Renal cortex interstitium (tissue), 11 donors: Measurements from ENCODE around the gene WDR82. TPM values are rescaled to one million over a fixed set of nuclear protein-coding genes. Genes with fewer than 3 reads are reported as not detected.
"Not testable (repeated sequence)": the region's sequence is repeated elsewhere in the genome, so short reads cannot be mapped to it uniquely, and the experiment has no call there.

ENCODE experiments used
- DNase-seq, 11 donors: peaks; one replicate each; pipeline ENCODE4 v3.0.0-alpha.2; 2013; ENCODE audit warnings: low read depth in 9 of 11, low spot score in 4 of 11; ENCODE audit errors: extremely low read depth in 1 of 11
- polyA plus RNA-seq, 3 donors: library from polyadenylated mRNA; unstranded; fragments of 120-200 nt; gene quantifications; one replicate each; pipeline ENCODE4 v1.2.1, GENCODE V29; 2013; ENCODE audit not compliant: insufficient read length in 3 of 3

The WDR82 gene
- polyA plus RNA-seq, 3 donors, result 88.4 to 112 (median 110) TPM

DNA sequence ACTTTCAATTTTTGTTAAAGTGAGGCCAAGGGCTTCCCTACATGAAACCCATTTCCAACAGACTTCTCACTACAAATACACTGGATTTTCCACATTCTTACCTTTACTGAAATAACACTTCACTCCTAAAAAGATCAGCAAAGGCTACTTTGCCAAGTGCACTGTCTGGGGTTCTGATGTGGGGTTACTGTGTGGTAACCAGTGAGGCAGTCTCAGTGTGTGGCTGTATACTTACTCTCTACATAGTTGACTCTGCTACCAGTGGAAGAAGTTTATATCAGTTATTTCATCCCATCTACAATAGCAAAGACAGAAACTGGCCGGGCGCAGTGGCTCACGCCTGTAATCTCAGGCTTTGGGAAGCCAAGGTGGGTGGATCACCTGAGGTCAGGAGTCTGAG, 5.6 kb downstream of the WDR82 start:
- DNase-seq, result no peak

DNA sequence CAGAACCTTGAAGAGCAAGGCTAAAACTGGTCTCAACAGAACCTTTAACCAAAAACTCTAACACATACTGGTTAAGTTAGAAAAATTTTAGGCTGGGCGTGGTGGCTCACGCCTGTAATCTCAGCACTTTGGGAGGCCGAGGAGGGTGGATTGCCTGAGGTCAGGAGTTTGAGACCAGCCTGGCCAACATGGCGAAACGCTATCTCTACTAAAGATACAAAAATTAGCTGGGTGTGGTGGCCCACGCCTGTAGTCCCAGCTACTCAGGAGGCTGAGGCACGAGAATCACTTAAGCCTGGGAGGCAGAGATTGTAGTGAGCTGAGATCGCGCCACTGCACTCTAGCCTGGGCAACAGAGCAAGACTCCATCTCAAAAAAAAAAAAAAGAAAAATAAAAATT, 6.3 kb downstream of the WDR82 start:
- DNase-seq, result not testable (repeated sequence)

DNA sequence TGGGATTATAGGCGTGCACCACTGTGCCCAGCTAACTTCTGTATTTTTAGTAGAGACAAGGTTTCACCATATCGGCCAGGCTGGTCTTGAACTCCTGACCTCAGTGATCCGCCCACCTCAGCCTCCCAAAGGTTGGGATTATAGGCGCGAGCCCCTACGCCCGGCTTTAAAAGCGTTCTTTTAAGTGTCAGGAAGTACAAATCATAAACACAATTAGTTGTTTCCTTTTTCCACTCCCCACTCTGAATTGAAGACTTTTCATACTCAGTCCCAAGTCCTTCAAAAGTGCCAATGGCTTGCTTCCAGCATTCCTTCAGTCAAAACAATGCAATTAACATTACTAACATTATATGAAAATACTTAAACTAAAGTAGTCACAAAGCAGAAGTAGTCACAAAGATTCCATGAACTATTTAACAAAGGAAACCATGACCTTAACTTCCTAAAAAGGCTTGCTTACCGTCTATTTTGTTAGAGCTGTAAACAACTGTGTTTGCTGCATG, 8.1 kb downstream of the WDR82 start:
- DNase-seq, result no peak

DNA sequence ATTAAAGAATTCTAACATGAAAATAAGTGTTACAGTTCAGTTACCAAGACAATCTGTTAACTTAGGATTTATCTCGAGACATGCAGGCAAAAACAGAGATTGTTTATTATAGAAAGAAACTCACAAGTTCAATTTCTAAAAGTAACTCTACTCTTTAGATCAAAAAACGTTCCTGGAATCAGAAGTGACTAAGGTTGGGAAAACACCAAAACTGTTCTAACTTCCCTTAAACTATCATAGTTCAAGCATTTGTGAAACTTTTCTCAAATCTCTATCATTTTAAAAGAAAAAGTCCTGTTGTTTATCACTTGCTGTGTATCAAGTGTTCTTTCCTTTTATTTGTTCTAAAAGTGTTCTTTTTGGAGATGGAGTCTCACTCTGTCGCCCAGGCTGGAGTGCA, 8.7 kb downstream of the WDR82 start:
- DNase-seq, result no peak

DNA sequence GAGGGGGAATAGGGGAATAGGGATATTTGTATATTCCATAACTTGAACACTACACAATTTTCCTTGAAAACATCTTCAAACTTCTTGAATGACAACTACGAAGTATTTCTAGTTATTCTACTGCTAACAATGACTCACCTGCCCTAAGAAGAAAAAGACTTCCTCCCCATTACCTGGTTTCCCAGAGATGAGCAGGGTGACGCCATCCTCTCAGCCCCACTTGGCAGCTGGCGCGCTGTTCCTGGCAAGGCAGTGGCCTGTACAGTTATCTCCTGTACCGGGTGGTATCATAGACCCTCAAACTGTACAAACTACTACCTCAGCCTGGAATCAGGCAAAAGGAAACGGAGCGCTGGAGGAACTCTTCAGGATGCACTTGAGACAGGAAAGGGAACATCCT, 10.4 kb downstream of the WDR82 start:
- DNase-seq, result no peak

DNA sequence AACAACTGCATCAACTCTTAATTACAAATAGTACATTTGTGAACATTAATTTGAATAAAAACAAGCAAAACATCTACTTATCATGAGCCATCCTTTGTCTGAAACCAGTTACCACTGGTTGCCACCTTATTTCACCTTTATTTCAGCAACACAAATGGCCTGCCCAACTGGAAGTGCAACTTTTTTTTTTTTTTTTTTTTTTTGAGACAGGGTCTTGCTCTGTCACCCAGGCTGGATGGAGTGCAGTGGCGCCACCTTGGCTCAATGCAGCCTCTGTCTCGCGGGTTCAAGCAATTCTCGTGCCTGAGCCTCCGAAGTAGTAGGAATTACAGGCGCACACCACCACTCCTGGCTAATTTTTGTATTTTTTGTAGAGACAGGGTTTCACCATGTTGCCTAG, 13.1 kb downstream of the WDR82 start:
- DNase-seq, result no peak

DNA sequence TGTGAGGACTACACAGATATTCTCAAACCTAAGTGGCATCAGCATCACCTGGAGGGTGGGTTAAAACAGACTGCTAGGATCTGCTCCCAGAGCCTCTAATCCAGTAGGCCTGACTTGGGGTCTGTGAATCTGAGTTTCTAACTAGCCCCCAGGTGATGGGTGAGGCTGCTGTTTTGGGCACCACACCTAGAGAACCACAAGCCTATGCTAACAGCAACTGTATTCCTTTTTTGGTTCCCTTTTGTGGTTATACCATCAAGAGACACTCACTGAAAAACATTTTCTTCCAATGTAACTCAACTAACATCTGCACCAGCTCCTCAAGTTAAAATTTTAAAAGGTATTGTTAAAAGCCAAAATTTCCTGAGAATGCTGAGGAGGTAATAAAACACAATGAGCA, 16.0 kb downstream of the WDR82 start:
- DNase-seq, result no peak

DNA sequence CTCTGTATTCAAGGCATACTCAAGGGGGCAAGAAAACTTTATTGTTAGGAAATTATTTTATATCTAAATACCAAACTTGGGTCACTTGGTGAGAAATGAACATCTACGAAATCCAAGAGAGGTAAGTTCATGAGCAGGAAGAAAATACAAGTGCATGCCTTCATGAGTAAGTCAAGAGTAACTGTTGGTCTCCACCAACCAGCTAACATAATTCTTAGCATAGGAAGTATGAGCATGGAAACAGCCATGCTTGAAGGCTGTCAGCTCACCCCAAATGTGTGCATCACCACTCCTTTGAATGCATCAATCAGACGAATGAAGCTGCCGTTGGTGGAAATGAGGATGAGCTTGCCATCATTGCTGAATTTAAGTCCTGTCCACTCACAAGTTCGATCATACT, 19.0 kb downstream of the WDR82 start:
- DNase-seq, result no peak

DNA sequence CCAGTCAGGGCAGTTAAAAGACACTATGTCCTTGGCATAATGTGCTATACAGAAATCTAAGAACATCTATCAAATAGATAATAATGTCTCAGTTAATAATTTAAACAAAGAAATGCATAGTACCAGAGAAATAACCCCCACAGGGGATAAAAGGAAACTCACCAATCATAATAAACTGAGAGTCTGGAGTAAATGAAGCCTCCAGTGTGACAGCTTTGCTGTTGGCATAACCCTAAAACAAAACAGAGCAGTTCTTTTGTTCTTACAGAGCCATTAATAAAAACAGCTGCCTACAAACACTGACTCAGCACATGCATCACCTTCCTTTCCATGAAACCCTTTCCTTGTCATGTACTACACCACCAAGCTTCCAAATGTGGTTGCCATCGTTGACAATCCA, 19.4 kb downstream of the WDR82 start:
- DNase-seq, result no peak

DNA sequence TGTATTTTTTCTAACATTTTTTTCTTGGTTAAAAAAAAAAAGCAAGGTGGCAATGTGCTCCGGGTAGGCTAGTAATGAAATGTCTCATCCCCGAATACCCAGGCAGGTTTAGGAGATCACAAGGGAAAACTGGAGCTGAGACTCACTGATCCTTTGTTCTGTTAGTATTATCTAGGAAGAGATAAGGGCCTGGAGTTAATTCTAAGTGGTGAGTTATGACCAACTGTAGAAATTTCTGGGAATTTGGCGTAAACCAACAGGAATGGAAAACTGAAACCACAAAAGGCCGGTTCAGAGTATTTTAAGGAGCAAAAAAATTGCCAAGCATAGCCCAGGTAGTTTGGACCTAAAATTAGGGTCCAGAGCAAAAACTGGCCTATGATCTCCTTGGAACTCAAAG, 20.5 kb downstream of the WDR82 start:
- no peak for DNase-seq

DNA sequence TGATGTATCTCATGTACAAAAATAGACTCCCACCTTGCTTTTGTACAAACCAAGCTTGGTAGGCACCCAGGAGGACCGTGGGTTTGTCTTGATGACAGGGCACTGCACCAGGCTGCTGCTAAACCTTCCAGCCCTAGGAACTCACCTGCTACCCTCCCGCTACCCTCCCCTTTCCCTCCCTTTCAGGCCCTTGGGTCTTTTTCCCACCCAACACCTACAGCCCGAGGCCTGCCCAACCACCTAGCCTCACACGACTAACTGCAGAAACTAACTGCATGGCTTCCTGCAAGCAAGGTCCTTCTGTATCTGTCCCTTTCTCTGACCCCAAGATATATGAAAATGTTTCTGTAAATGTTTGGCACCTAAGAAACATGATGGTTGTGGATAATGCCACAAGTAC, 21.8 kb downstream of the WDR82 start:
- no peak for DNase-seq

DNA sequence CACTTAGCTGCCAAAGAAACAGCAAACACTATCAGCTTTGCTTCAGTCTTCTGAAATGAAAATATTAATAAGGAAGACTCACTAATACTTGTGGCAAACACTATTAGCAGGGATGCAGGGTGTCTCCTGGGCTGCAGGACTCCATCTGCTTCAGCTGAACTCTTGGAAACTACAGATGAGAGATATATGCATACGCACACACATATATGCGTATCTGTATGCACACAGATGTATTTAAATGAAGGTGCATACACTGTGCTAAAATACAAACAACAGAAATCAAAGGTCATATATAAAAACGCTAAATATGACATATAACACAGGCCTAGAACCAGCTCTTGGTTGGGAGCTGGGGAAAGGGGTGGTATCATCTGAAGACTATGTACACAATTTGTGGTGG, 22.3 kb downstream of the WDR82 start:
- DNase-seq, result no peak

DNA sequence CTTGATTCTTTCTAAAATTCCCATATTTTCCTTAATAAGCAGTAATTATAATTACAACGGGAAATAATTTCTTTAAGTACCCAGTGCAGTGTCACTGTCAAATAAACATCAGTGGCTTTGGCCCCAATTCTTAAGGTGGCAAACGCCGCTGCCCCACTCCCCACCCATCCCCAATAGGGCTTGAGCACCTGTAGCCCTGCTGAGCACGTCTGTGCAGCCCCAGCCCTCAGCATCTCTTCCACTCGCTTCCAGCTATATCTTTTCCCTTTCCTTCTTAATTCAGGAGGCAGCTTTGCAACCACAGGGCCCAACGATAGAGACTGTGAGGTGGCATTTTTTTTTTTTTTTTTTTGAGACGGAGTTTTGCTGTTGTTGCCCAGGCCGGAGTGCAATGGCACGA, 23.8 kb downstream of the WDR82 start:
- DNase-seq, result no peak

DNA sequence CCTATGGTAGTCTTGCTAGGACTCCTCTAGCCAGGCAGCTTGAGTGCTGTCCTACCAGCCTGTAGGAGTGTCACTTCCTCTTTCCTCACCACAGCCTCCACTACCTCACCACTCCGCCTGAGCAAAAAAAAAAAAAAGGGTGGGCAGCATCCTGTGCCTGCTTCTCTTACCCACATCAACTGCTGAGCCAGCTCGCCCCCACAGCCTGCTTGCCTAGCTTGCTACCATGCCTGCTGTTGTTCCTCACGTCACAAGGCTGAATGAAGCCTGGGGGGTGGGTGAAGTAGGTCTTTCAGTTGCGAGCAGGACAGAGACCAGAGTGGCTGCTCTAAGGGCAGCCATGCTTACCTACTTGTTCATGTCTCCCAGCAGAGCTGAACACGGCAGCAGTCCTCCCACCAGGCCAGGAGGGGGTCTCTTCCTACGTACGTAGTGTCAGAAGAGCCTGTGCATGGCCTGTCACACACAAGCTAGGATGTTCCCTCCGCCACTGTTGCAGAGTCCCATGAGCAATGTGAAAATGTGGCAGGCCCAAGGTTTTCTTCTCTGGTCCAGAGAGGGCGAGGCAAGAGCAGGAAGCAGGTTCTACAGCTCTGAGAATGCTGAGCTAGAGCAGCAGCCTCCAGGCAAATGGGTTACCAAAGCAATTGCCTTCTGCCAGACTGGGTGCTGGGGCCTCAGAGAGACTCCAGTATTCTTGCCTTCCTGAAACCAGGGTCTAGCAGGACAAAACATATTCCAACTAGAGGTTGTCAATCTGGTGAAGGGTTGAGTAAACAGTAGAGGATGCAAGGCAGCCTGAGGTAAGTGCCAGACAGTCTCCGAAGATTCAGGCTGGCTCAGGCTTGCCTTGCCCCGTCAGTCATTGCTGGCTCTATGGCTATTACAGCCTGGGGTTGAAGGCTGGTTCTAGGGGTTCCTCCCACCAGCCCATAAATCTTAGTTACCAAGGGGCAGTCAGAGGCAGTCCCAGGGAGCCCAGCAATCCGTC, 24.8 kb downstream of the WDR82 start:
- DNase-seq, result no peak

DNA sequence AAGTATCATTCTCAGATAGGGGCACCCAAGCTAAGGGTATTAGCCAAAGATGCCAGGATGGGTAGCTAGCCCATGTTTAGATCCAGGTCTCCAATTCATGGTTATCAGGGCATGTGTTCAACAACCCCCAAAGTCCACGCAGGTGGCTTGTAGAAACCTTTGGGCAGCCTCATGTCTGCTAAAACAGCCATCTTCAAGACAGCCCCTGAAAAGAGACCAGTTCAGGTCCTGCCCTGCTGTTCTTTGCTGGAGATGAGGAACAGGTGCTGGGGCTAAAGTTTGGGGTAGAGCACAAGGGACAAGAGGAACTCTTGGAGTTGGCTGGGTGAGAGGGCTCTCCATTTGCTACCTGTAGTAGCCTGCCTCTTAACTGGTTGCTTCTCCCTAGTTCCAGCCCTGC, 28.3 kb downstream of the WDR82 start:
- DNase-seq, result no peak

DNA sequence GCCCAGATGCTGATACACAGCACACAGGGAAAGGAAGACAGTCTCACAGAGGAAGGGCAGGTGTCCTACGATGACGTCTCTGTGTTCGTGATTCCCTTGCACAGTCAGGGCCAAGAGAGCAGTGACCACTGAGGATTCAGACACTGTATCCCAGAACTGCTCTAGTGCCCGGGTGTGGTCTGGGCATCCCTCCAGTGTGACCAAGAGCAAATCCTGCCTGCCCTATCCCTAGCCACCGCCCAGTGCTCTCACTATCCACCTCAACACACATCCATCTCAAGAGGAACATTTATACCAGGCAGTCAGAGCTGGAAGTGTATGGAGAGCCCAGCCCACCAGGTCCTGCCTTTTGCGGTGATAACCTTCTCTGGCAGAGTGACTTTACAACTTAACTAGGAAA, 28.8 kb downstream of the WDR82 start:
- DNase-seq, result no peak

DNA sequence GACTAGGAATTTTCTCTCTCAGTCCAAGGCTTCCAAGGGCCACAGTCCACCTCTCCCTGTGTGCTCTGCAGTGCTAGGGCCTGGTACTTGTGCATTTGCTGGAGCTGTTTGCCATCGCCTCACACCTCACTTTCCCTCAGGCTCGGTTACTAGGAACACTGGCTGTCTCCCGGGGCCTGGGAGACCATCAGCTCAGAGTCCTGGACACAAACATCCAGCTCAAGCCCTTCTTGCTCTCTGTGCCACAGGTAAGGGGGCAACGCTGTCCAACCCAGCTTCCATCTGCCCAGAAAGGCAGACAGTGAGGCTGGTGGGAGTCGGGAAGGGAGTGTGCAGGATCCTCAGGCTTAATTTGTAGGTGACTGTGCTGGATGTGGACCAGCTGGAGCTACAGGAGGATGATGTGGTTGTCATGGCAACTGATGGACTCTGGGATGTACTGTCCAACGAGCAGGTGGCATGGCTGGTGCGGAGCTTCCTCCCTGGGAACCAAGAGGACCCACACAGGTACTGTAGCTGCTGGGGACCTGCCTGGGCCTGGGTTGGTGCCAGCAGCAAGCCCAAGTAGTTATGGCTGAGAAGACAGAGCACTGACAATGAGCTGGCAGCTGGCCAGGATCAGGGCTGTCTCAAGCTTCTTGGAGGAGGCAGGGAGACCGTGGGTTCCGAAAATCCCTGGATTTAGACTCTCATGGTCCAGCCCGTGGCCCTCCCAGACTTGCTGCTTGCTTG, 29.5 kb downstream of the WDR82 start:
- DNase-seq, result no peak

DNA sequence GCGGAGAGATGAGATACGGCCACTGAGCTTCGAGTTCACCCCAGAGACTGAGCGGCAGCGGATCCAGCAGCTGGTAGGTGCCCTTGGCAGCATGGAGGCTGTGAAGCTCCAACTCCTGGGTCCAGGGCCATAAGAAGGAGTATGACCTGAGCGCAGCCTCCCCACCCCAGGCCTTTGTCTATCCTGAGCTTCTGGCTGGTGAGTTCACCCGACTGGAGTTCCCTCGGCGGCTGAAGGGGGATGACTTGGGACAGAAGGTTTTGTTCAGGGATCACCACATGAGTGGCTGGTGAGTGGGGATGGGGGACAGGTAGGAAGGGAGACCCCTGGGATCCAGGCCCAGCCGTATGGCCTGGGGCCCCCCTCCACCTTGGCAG, 30.3 kb downstream of the WDR82 start:
- no peak for DNase-seq

DNA sequence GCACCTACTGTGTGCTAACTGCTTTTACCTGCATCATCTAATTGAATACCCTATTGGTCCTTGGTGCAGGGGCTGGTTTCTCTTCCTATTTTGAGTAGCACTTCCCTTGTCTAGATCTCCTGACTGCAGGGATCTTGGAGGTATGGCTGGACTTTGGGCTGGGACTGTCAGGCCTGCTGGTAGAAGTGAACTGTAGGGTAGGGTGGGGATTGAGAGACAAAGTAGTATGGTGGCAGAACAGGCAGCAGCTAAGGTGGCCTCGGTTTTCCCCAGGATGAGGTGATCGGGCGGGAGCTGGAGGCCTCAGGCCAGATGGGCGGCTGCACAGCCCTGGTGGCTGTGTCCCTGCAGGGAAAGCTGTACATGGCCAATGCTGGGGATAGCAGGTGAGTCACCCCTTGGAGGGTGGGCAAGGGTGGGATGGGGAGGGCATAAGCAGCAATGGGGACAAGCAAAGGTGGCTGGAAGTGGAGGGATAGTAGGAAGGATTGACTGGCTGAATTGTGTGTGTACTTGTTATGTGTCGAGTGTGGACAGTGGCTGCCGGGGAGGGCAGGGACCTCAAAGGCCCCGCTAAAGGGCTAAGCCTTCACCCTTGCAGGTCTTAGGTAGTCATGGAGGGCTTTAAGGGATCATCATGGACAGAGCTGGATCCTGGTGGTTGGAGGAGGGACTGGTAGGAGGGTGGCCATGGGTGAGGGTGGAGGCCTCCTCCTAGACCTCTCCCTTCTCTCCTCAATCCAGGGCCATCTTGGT, 30.9 kb downstream of the WDR82 start:
- no peak for DNase-seq
